Hematopoietic multipotent progenitor cell treated with erythropoietin and hydrocortisone succinate and interleukin-3 and kit ligand, for 15 days (in vitro differentiated cells): ENCODE results near the gene XPR1.
A peak's percentile ranks its signal among the peaks of the same experiment; 100 is the strongest.
"Not testable (repeated sequence)": the region's sequence is repeated elsewhere in the genome, so short reads cannot be mapped to it uniquely, and the experiment has no call there.

Source experiments
- DNase-seq: peaks from one replicate; pipeline ENCODE4 v3.0.0-alpha.2; 2015; ENCODE audit warnings: low spot score

The XPR1 gene

GRCh38 chr1:180722586-180722985 lies 90.8 kb downstream of the XPR1 start:
- no peak for DNase-seq

GRCh38 chr1:180724055-180724454 lies 92.2 kb downstream of the XPR1 start:
- DNase-seq: no peak

- not testable (repeated sequence) for DNase-seq
Observed at GRCh38 chr1:180726024-180726423, 94.2 kb downstream of the XPR1 start.

- not testable (repeated sequence) for DNase-seq
Observed at GRCh38 chr1:180727751-180728150, 95.9 kb downstream of the XPR1 start.

GRCh38 chr1:180728472-180729106 lies 96.8 kb downstream of the XPR1 start:
- DNase-seq: no peak

- no peak for DNase-seq
Observed at GRCh38 chr1:180731131-180731530, 99.3 kb downstream of the XPR1 start.

- no peak for DNase-seq
Observed at GRCh38 chr1:180732866-180733265, 101.0 kb downstream of the XPR1 start.

- DNase-seq: no peak
Observed at GRCh38 chr1:180734366-180734765, 102.5 kb downstream of the XPR1 start.

GRCh38 chr1:180742663-180743062 lies 110.8 kb downstream of the XPR1 start:
- no peak for DNase-seq

GRCh38 chr1:180743868-180744267 lies 112.0 kb downstream of the XPR1 start:
- no peak for DNase-seq

- no peak for DNase-seq
Observed at GRCh38 chr1:180745098-180745497, 113.3 kb downstream of the XPR1 start.

GRCh38 chr1:180751921-180752320 lies 120.1 kb downstream of the XPR1 start:
- no peak for DNase-seq

GRCh38 chr1:180754453-180754852 lies 122.6 kb downstream of the XPR1 start:
- no peak for DNase-seq

- no peak for DNase-seq
Observed at GRCh38 chr1:180757657-180758056, 125.8 kb downstream of the XPR1 start.

- DNase-seq: no peak
Observed at GRCh38 chr1:180762796-180763195, 131.0 kb downstream of the XPR1 start.

- DNase-seq: no peak
Observed at GRCh38 chr1:180765151-180765550, 133.3 kb downstream of the XPR1 start.

GRCh38 chr1:180769889-180770288 lies 138.1 kb downstream of the XPR1 start:
- no peak for DNase-seq

- no peak for DNase-seq
Observed at GRCh38 chr1:180773210-180773865, 141.5 kb downstream of the XPR1 start.

GRCh38 chr1:180775801-180776200 lies 144.0 kb downstream of the XPR1 start:
- no peak for DNase-seq

- DNase-seq: no peak
Observed at GRCh38 chr1:180777072-180777689, 145.4 kb downstream of the XPR1 start.

GRCh38 chr1:180778782-180779398 lies 147.1 kb downstream of the XPR1 start:
- peak; percentile 11 for DNase-seq

- no peak for DNase-seq
Observed at GRCh38 chr1:180779584-180779983, 147.8 kb downstream of the XPR1 start.

GRCh38 chr1:180781718-180782117 lies 149.9 kb downstream of the XPR1 start:
- no peak for DNase-seq
